ENCODE measurements around the gene CDIPT. TPM values are rescaled to one million over a fixed set of nuclear protein-coding genes. Genes with fewer than 3 reads are reported as not detected.
A peak's percentile ranks its signal among the peaks of the same experiment; 100 is the strongest.

The CDIPT gene
- total RNA-seq, 4 donors from 2014 or later, result 39.6 to 122 (median 91.2) TPM

- peaks cover 0 to 3% (median 0%) of the 10 kb centered on the region in 4 donors for H3K4me1 ChIP-seq
- H3K36me3 ChIP-seq, result no peaks in the 10 kb centered on the region
- no peak overlapping the region for H3K4me3 ChIP-seq
- TF ChIP-seq, protein P1, sequence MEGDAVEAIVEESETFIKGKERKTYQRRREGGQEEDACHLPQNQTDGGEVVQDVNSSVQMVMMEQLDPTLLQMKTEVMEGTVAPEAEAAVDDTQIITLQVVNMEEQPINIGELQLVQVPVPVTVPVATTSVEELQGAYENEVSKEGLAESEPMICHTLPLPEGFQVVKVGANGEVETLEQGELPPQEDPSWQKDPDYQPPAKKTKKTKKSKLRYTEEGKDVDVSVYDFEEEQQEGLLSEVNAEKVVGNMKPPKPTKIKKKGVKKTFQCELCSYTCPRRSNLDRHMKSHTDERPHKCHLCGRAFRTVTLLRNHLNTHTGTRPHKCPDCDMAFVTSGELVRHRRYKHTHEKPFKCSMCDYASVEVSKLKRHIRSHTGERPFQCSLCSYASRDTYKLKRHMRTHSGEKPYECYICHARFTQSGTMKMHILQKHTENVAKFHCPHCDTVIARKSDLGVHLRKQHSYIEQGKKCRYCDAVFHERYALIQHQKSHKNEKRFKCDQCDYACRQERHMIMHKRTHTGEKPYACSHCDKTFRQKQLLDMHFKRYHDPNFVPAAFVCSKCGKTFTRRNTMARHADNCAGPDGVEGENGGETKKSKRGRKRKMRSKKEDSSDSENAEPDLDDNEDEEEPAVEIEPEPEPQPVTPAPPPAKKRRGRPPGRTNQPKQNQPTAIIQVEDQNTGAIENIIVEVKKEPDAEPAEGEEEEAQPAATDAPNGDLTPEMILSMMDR (IDR thresholded peaks at IDR 0.05), result no peak
- no peak for TF ChIP-seq POLR2A (IDR thresholded peaks at IDR 0.05)
- no peaks in the 10 kb centered on the region for H3K9me3 ChIP-seq
- no peaks in the 10 kb centered on the region for H3K27me3 ChIP-seq
- no peak for DNase-seq
- no peak overlapping the region for H3K27ac ChIP-seq
Measured at GRCh38 chr16:29868396-29869009, 5.5 kb upstream of the CDIPT start.

- TF ChIP-seq, protein P1 (IDR thresholded peaks at IDR 0.05), result no peak
- TF ChIP-seq POLR2A (IDR thresholded peaks at IDR 0.05), result no peak
- Histone ChIP-seq H3K4me3 (no peak overlapping the region), H3K27me3 (no peaks in the 10 kb centered on the region), H3K36me3 (peaks cover 0 to 22% (median 0%) of the 10 kb centered on the region in 3 donors), H3K9me3 (no peaks in the 10 kb centered on the region), H3K4me1 (peaks cover 6 to 19% (median 8%) of the 10 kb centered on the region in 4 donors), H3K27ac (no peak overlapping the region)
- no peak for DNase-seq
Measured at GRCh38 chr16:29864205-29864604, 1.2 kb upstream of the CDIPT start.

DNA sequence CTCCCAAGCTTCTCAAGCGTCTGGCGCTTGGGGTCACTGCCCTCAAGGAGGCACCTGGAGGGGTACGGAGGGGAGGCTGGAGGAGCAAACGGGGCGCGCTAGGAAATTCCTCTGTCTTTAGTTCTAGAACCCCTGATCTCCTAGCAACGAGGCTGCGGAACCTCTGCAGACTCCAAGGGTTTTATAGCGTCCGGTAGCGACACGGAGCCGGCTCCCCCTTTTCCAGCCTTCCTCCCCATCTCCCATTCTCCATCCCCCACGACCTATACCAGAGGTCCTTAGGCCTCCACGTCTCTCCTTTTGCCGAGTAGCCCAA, 601 bp upstream of the CDIPT start:
- DNase-seq, result no peak
- peaks cover 6 to 19% (median 8%) of the 10 kb centered on the region in 4 donors for H3K4me1 ChIP-seq
- H3K27me3 ChIP-seq, result no peaks in the 10 kb centered on the region
- H3K9me3 ChIP-seq, result no peaks in the 10 kb centered on the region
- peaks cover 0 to 28% (median 0%) of the 10 kb centered on the region in 3 donors for H3K36me3 ChIP-seq
- TF ChIP-seq, protein P1 (IDR thresholded peaks at IDR 0.05), result no peak
- TF ChIP-seq POLR2A (IDR thresholded peaks at IDR 0.05), result no peak
- H3K27ac ChIP-seq, result peak overlapping the region; percentile 82 to 96 (median 89)
- H3K4me3 ChIP-seq, result peak overlapping the region in 2 of 4 donors; percentile 5 to 94

- Histone ChIP-seq H3K27me3 (no peaks in the 10 kb centered on the region), H3K4me3 (peak overlapping the region; percentile 94 to 99 (median 98)), H3K4me1 (peaks cover 6 to 19% (median 8%) of the 10 kb centered on the region in 4 donors), H3K27ac (peak overlapping the region; percentile 82 to 96 (median 89)), H3K36me3 (peaks cover 0 to 33% (median 0%) of the 10 kb centered on the region in 3 donors), H3K9me3 (no peaks in the 10 kb centered on the region)
- TF ChIP-seq, protein P1 (IDR thresholded peaks at IDR 0.05), result peak in 2 of 6 experiments; percentile 11 to 28
- no peak for TF ChIP-seq POLR2A (IDR thresholded peaks at IDR 0.05)
- DNase-seq, result peak; percentile 20 to 67 (median 62)
Measured at GRCh38 chr16:29862383-29862883, 593 bp downstream of the CDIPT start.

GRCh38 chr16:29860218-29860617, 2.8 kb downstream of the CDIPT start:
- Histone ChIP-seq H3K4me3 (no peak overlapping the region), H3K36me3 (peaks cover 0 to 33% (median 0%) of the 10 kb centered on the region in 3 donors), H3K27me3 (no peaks in the 10 kb centered on the region), H3K4me1 (peaks cover 6 to 19% (median 8%) of the 10 kb centered on the region in 4 donors), H3K9me3 (no peaks in the 10 kb centered on the region), H3K27ac (no peak overlapping the region)
- no peak for TF ChIP-seq POLR2A (IDR thresholded peaks at IDR 0.05)
- TF ChIP-seq, protein P1 (IDR thresholded peaks at IDR 0.05), result no peak
- DNase-seq, result no peak

Data from Peyer's patch (tissue), 4 donors.